Fibroblast of skin of back (primary cell): ENCODE measurements around the gene VCAN.

Experiments used
- DNase-seq: peaks from one replicate; pipeline ENCODE4 v3.0.0-alpha.2; 2013

The VCAN gene

GRCh38 chr5:83498585-83498984 lies 27.0 kb downstream of the VCAN start:
- DNase-seq = no peak

DNA sequence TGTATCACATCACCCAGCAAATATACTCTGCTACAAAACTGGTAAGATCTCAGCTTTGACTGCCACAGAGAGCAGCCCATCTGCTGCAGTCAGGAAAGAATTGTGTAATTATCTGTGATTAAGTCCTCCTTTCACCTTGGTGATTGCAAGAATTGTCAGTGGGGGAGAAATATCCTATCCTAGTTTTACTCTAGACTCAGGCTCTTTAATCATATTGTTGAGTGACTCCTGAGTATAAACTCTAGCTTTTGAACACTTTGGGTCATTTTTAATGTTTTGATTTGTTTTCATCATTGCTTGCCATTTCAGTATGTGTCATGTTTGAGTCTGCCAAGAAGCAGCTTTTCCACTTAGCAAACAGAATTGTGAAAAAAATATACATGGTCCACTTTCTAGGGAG lies 32.1 kb downstream of the VCAN start:
- no peak for DNase-seq

- no peak for DNase-seq
Measured at GRCh38 chr5:83507431-83507830, 35.9 kb downstream of the VCAN start.

GRCh38 chr5:83509540-83509939 lies 38.0 kb downstream of the VCAN start:
- DNase-seq = peak; percentile 24

- DNase-seq = no peak
Measured at GRCh38 chr5:83510260-83510659, 38.7 kb downstream of the VCAN start.

GRCh38 chr5:83512061-83512745 lies 40.7 kb downstream of the VCAN start:
- peak; percentile 30 for DNase-seq

DNA sequence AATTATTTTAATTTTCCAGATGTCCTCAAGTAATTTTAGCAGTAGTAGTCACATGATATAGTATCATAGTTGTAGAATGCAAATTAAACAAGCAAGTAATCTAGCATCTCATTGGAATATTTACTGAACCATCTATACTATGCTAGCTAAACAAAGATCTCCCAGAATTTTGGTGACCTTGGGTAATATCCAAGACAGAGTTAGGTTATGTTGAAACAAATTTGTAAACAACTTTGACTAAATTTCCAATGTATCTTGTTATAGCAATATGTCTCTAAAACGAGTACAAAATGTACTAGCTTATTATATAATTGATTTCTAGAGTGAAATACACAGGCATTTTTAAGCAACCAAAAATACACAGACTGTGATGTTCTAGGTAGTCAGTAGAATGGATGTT lies 41.5 kb downstream of the VCAN start:
- DNase-seq = no peak

- DNase-seq = no peak
Measured at GRCh38 chr5:83513491-83513890, 41.9 kb downstream of the VCAN start.

- peak; percentile 29 for DNase-seq
Measured at GRCh38 chr5:83516377-83516776, 44.8 kb downstream of the VCAN start.

DNA sequence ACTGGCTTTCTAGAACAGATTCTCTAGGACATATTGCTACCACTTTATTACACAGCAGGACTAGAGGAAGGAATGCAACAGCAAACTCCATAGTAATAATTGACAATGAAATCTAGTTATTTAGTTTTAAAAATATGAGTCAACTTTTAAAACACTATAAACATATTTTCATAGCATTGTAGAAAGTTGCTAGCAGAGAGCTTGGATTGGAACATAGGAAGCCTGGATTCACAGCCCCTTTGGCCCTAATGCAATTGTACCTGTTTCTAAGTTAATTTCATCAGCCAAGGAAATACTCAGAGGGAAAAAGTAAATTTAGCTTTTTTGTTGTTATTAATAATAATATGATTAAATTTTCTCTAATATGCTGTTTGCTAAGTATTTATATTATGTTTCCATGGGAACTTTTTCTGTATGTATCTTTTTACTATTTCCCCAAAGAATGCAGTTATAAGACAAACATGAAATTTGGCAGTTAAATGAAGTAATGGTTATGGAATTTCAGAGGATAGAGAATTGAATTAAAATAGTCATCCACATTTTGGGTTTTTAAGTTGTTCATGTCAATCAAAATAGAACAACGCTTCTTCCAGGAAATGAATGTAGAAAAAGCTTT lies 45.6 kb downstream of the VCAN start:
- peak; percentile 78 for DNase-seq

GRCh38 chr5:83517688-83518085 lies 46.1 kb downstream of the VCAN start:
- no peak for DNase-seq

DNA sequence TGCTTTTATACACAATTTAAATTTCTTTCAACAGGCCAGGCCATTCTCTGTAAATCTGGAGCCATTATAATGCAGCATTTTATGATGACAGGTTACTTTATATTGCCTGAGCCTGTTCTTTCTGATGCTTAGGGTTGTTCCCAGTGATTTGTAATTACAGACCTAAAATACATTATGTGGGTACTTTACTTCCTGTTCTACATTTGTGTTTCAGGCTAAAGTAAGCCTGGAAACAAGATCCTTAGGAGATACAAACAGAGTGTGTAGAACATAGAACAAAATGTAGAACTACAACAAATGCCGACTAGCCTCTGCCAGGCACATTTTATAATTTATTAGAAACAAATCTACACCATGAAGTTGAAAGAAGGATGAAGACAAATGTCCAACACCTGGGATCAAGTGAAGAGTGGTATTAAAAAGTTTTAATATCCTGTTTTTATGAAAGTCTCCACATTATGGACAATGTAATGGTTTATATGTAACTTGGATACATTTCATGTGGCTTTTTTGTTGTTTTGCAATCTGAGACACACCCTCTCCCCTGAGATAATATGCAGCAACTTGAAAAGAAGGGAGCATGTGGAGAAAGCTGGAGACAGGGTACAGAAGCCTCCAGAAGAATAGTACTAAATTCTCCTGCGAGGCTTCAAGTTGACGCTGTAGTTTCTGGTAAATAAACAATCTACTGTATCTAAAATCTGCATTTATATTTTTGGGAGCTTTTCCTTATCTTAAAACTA lies 46.9 kb downstream of the VCAN start:
- DNase-seq = no peak

DNA sequence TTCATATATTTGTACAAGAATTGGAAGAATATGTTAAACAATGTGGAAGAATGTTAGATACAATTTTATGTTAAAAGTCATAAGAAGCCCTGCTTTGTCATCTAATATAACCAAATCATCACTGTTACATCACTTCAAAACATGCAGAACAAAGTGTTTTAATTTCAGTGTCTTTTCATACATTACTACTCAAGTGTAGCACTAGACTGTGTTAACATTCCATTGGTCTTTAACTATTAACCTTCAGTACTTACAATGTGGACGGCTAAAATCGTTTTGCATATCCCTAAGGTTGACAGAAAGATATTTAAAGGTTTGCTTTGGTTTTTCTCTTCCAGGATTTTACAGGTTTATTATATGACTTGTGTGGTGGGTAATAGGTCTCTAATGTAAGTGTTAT lies 50.9 kb downstream of the VCAN start:
- no peak for DNase-seq

DNA sequence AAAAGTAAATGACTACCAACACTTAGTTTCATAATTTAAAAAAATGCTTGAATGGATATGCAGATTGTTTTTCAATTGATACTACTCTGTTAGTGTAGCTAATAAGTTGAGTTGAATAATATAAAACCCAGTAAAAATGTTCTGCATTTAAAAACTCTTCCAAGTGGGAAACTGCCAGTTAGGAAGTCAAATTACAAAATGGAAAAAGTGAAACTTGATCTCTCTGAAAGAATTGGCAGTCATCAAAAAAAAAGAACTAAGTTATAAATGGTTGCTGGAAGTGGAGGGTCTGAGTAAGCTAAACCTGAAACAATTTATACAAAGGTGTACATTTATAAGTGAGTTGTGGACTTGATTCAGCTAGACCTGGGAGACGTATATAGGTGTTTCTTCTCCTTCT lies 52.4 kb downstream of the VCAN start:
- DNase-seq = no peak

DNA sequence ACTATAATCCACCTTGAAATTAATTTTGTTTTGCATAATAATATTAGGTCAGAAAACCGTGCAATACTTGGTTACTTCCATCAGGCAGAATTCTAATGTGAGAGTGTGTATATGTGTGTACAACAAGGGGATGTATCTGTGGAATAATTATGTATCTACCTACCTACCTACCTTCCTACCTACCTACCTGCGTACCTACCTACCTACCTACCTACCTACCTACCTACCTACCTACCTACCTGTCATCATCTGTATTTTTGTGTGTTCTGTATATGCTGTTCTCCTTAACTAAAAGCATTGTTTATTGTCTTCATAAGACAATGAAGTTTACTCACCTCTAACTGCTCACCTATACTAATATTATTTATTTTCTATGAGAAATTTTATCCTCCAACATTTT lies 52.8 kb downstream of the VCAN start:
- no peak for DNase-seq

DNA sequence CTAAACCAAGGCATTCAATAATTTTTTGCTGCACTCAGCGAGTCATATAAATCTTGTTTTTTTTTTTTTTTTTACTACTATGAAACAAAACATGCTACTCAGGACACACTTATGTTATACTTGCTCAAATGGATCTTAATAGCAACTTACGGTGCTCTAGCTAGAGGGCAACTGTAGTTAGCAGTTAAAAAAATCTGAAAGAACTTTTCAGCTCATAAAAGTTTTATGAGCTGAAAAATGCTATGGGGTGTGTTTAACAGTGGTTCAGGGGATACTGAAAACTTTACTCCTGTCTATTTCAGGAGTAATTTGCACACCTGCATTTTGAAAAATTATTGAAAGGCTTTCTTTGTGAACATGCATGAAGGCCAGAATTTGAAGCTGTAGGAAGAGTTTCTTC lies 53.4 kb downstream of the VCAN start:
- DNase-seq = no peak

- no peak for DNase-seq
Measured at GRCh38 chr5:83526289-83526688, 54.7 kb downstream of the VCAN start.

DNA sequence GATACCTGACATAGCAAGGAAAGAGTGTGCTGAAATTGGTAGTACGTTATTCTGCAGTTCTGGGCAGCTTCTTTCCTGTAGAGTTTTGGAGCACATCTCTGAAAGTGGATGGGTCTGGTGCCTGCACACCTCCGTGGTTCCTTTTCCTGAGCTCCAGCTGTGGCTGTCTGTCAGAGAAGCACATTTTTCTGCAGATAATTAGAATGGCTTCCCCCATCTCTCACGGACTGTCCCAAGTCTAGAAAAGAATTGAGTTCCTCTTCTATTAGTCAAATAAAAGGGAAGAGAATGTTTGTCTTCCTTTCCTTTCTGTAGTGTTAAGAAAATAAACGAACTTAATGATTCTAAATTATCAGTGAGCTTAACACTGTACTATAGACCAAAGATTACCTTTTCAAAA lies 55.7 kb downstream of the VCAN start:
- DNase-seq = no peak

- DNase-seq = no peak
Measured at GRCh38 chr5:83527722-83528438, 56.3 kb downstream of the VCAN start.

- DNase-seq = no peak
Measured at GRCh38 chr5:83528439-83528769, 56.9 kb downstream of the VCAN start.

- peak; percentile 50 for DNase-seq
Measured at GRCh38 chr5:83530193-83530592, 58.6 kb downstream of the VCAN start.

- DNase-seq = no peak
Measured at GRCh38 chr5:83531661-83532060, 60.1 kb downstream of the VCAN start.

GRCh38 chr5:83538786-83539462 lies 67.4 kb downstream of the VCAN start:
- DNase-seq = no peak
